Kidney epithelial cell (primary cell): ENCODE results near the gene C11orf71. TPM values are rescaled to one million over a fixed set of nuclear protein-coding genes. Genes with fewer than 3 reads are reported as not detected.

ENCODE experiments used
- DNase-seq: peaks from one replicate; pipeline ENCODE4 v3.0.0-alpha.2; 2010; ENCODE audit warnings: low read depth
- H3K27me3 ChIP-seq: 2 replicates; pipeline ENCODE4 v1.6.0; 2011; ENCODE audit warnings: low read length; ENCODE audit not compliant: control insufficient read depth, insufficient read depth
- H3K36me3 ChIP-seq: 2 replicates; pipeline ENCODE4 v1.5.1; 2011; ENCODE audit warnings: low read length; ENCODE audit not compliant: control insufficient read depth, insufficient read depth
- H3K4me3 ChIP-seq: 2 replicates; pipeline ENCODE4 v1.5.1; 2011; ENCODE audit warnings: low read depth, mild to moderate bottlenecking, control low read depth, low read length
- CTCF ChIP-seq: IDR thresholded peaks from 2 replicates; pipeline ENCODE4 v1.5.1; 2011; ENCODE audit warnings: mild to moderate bottlenecking, moderate library complexity, low read length, control low read depth, inconsistent platforms; ENCODE audit not compliant: insufficient read depth, poor library complexity, severe bottlenecking
- total RNA-seq: library from RNA; depleted of rRNA; stranded (reverse); fragments of >200 nt; gene quantifications from 2 replicates; pipeline ENCODE4 v1.2.3, GENCODE V29; 2015

C11orf71 gene
- total RNA-seq = 1.6 and 1.9 TPM in 2 replicates

- peak; percentile 95 for DNase-seq
- H3K27me3 ChIP-seq = no peaks in the 10 kb centered on the region
- no peaks in the 10 kb centered on the region for H3K36me3 ChIP-seq
- no peak for TF ChIP-seq CTCF
- H3K4me3 ChIP-seq = peak within 1 kb of the TSS; percentile 85
Measured at GRCh38 chr11:114400216-114400914, at the start of gene C11orf71, which contains the start of gene RBM7. C11orf71 (minus strand) TSS chr11:114400511; CDS start chr11:114400331, 180 bp downstream. RBM7 (plus strand) TSS chr11:114400666; CDS start chr11:114400672, 6 bp downstream.

- H3K36me3 ChIP-seq = peaks cover 3% of the 10 kb centered on the region
Measured at GRCh38 chr11:114449845-114450244, 49.5 kb upstream of the C11orf71 start.

GRCh38 chr11:114448749-114449482 lies 48.6 kb upstream of the C11orf71 start:
- Histone ChIP-seq H3K27me3 (no peaks in the 10 kb centered on the region), H3K36me3 (peaks cover 5% of the 10 kb centered on the region), H3K4me3 (no peak overlapping the region)
- TF ChIP-seq CTCF = no peak
- DNase-seq = no peak

More at GRCh38 chr11:114449845-114450244, 49.5 kb upstream of the C11orf71 start:
- no peak for TF ChIP-seq CTCF
- Histone ChIP-seq H3K27me3 (no peaks in the 10 kb centered on the region), H3K4me3 (no peak overlapping the region)
- DNase-seq = no peak

GRCh38 chr11:114447892-114448291 lies 47.6 kb upstream of the C11orf71 start:
- no peak for TF ChIP-seq CTCF
- H3K4me3 ChIP-seq = no peak overlapping the region
- DNase-seq = no peak
- H3K36me3 ChIP-seq = peaks cover 4% of the 10 kb centered on the region
- H3K27me3 ChIP-seq = no peaks in the 10 kb centered on the region

- TF ChIP-seq CTCF = no peak
- Histone ChIP-seq H3K4me3 (no peak overlapping the region), H3K36me3 (peaks cover 4% of the 10 kb centered on the region), H3K27me3 (no peaks in the 10 kb centered on the region)
- no peak for DNase-seq
Measured at GRCh38 chr11:114447444-114447843, 47.1 kb upstream of the C11orf71 start.
